Measurements from ENCODE around the gene XPC. TPM values are rescaled to one million over a fixed set of nuclear protein-coding genes. Genes with fewer than 3 reads are reported as not detected.
A peak's percentile ranks its signal among the peaks of the same experiment; 100 is the strongest.

XPC gene
- total RNA-seq, 1 experiment from 2014 or later, result 15.1 TPM

GRCh38 chr3:14212032-14212431 lies 33.6 kb upstream of the XPC start:
- Histone ChIP-seq H3K4me3 (ENCODE audit: low read depth in 2 of 2, low read length in 2 of 2) (no peak overlapping the region), H3K4me1 (ENCODE audit: control insufficient read depth, insufficient read depth, low read length) (no peaks in the 10 kb centered on the region), H3K27ac (ENCODE audit: low read length) (no peak overlapping the region; the same call in 1 of the 2 replicates), H3K9me3 (ENCODE audit: control insufficient read depth, insufficient read depth, low read depth, low read length) (no peaks in the 10 kb centered on the region), H3K27me3 (ENCODE audit: control insufficient read depth, insufficient read depth, low read length) (no peaks in the 10 kb centered on the region), H3K36me3 (ENCODE audit: control insufficient read depth, insufficient read depth, low read length) (no peaks in the 10 kb centered on the region)
- ChIA-PET CTCF (interaction anchor here (0.9 kb wide), 1 partner anchor 9 kb away, joined by 3 read pairs; no protein-coding TSS in a partner anchor), POLR2A (no interaction called here)
- no TSS peak for BruUV-seq (replicated peaks)
- intact Hi-C loops (cut with micrococcal nuclease; ENCODE audit: unreplicated experiment) (no loop called here), in situ Hi-C loops (cut with HindIII; ENCODE audit: low pct_unique_long_range_greater_than_20kb, low sequenced_read_pairs) (no loop called here)
- no peak for TF ChIP-seq TCF7L2 (IDR thresholded peaks at IDR 0.05; ENCODE audit: low read depth, low read length)
- no peak for TF ChIP-seq SIN3A (IDR thresholded peaks at IDR 0.05; ENCODE audit: borderline replicate concordance, insufficient read depth, low read depth, low read length)
- TF ChIP-seq POLR2AphosphoS5 (IDR thresholded peaks at IDR 0.05; ENCODE audit: low read depth, low read length), result no peak
- TF ChIP-seq, protein P1, sequence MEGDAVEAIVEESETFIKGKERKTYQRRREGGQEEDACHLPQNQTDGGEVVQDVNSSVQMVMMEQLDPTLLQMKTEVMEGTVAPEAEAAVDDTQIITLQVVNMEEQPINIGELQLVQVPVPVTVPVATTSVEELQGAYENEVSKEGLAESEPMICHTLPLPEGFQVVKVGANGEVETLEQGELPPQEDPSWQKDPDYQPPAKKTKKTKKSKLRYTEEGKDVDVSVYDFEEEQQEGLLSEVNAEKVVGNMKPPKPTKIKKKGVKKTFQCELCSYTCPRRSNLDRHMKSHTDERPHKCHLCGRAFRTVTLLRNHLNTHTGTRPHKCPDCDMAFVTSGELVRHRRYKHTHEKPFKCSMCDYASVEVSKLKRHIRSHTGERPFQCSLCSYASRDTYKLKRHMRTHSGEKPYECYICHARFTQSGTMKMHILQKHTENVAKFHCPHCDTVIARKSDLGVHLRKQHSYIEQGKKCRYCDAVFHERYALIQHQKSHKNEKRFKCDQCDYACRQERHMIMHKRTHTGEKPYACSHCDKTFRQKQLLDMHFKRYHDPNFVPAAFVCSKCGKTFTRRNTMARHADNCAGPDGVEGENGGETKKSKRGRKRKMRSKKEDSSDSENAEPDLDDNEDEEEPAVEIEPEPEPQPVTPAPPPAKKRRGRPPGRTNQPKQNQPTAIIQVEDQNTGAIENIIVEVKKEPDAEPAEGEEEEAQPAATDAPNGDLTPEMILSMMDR (IDR thresholded peaks at IDR 0.05), result no peak
- TF ChIP-seq, protein P2, sequence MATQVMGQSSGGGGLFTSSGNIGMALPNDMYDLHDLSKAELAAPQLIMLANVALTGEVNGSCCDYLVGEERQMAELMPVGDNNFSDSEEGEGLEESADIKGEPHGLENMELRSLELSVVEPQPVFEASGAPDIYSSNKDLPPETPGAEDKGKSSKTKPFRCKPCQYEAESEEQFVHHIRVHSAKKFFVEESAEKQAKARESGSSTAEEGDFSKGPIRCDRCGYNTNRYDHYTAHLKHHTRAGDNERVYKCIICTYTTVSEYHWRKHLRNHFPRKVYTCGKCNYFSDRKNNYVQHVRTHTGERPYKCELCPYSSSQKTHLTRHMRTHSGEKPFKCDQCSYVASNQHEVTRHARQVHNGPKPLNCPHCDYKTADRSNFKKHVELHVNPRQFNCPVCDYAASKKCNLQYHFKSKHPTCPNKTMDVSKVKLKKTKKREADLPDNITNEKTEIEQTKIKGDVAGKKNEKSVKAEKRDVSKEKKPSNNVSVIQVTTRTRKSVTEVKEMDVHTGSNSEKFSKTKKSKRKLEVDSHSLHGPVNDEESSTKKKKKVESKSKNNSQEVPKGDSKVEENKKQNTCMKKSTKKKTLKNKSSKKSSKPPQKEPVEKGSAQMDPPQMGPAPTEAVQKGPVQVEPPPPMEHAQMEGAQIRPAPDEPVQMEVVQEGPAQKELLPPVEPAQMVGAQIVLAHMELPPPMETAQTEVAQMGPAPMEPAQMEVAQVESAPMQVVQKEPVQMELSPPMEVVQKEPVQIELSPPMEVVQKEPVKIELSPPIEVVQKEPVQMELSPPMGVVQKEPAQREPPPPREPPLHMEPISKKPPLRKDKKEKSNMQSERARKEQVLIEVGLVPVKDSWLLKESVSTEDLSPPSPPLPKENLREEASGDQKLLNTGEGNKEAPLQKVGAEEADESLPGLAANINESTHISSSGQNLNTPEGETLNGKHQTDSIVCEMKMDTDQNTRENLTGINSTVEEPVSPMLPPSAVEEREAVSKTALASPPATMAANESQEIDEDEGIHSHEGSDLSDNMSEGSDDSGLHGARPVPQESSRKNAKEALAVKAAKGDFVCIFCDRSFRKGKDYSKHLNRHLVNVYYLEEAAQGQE (IDR thresholded peaks at IDR 0.05; ENCODE audit: insufficient read depth in 1 of 2, low read depth in 2 of 2, low read length in 1 of 2), result no peak
- DNase-seq (ENCODE audit: low read depth, low spot score) (no peak), ATAC-seq (no peak)

- Histone ChIP-seq H3K4me3 (ENCODE audit: low read depth in 2 of 2, low read length in 2 of 2) (no peak overlapping the region), H3K4me1 (ENCODE audit: control insufficient read depth, insufficient read depth, low read length) (no peaks in the 10 kb centered on the region), H3K36me3 (ENCODE audit: control insufficient read depth, insufficient read depth, low read length) (no peaks in the 10 kb centered on the region), H3K27me3 (ENCODE audit: control insufficient read depth, insufficient read depth, low read length) (no peaks in the 10 kb centered on the region), H3K27ac (ENCODE audit: low read length) (peak overlapping the region; percentile 44; the same call in 1 of the 2 replicates), H3K9me3 (ENCODE audit: control insufficient read depth, insufficient read depth, low read depth, low read length) (no peaks in the 10 kb centered on the region)
- ChIA-PET POLR2A (no interaction called here), CTCF (no interaction called here)
- TF ChIP-seq, protein P2 (IDR thresholded peaks at IDR 0.05; ENCODE audit: insufficient read depth in 1 of 2, low read depth in 2 of 2, low read length in 1 of 2), result no peak
- TF ChIP-seq SIN3A (IDR thresholded peaks at IDR 0.05; ENCODE audit: borderline replicate concordance, insufficient read depth, low read depth, low read length), result no peak
- TF ChIP-seq TCF7L2 (IDR thresholded peaks at IDR 0.05; ENCODE audit: low read depth, low read length), result no peak
- TF ChIP-seq, protein P1 (IDR thresholded peaks at IDR 0.05), result no peak
- DNase-seq (ENCODE audit: low read depth, low spot score), result no peak
- ATAC-seq, result no peak
- no TSS peak for BruUV-seq (replicated peaks)
- intact Hi-C loops (cut with micrococcal nuclease; ENCODE audit: unreplicated experiment), result no loop called here
- in situ Hi-C loops (cut with HindIII; ENCODE audit: low pct_unique_long_range_greater_than_20kb, low sequenced_read_pairs), result no loop called here
Measured at GRCh38 chr3:14211621-14212020, 33.2 kb upstream of the XPC start.
